MM.1S (cell line): ENCODE results near the gene VGF.
"Not testable (repeated sequence)": the region's sequence is repeated elsewhere in the genome, so short reads cannot be mapped to it uniquely, and the experiment has no call there.

ENCODE experiments used
- DNase-seq: peaks from one replicate; pipeline ENCODE4 v3.0.0-alpha.2; 2015
- H2AFZ ChIP-seq: fragments of 300-600 bp; sonication (generic); 2 replicates; pipeline ENCODE4 v1.6.0; 2016; ENCODE audit warnings: antibody characterized with exemption, low read length
- H3F3A ChIP-seq: fragments of 300-600 bp; sonication (generic); 2 replicates; pipeline ENCODE4 v1.6.1; 2016; ENCODE audit warnings: mild to moderate bottlenecking, antibody characterized with exemption, low read length, moderate library complexity, mixed read lengths; ENCODE audit not compliant: insufficient read depth
- H3K27ac ChIP-seq: fragments of 300-600 bp; sonication (generic); 2 replicates; pipeline ENCODE4 v1.5.1; 2016; ENCODE audit warnings: mild to moderate bottlenecking, low read length
- H3K27me3 ChIP-seq: fragments of 300-600 bp; sonication (generic); replicated peaks from 2 replicates; pipeline ENCODE4 v1.6.0; 2016; ENCODE audit warnings: low read length; ENCODE audit not compliant: insufficient read depth
- H3K36me3 ChIP-seq: fragments of 300-600 bp; sonication (generic); replicated peaks from 2 replicates; pipeline ENCODE4 v1.6.1; 2016; ENCODE audit warnings: mild to moderate bottlenecking, low read length, mixed read lengths; ENCODE audit not compliant: insufficient read depth
- H3K4me1 ChIP-seq: fragments of 300-600 bp; sonication (generic); 2 replicates; pipeline ENCODE4 v1.6.1; 2016; ENCODE audit warnings: low read length, mixed read lengths
- H3K4me2 ChIP-seq: fragments of 300-600 bp; sonication (generic); 2 replicates; pipeline ENCODE4 v1.6.0; 2016; ENCODE audit warnings: low read depth, low read length
- H3K4me3 ChIP-seq: fragments of 300-600 bp; sonication (generic); 2 replicates; pipeline ENCODE4 v1.5.1; 2016; ENCODE audit warnings: low read length, mixed read lengths
- H3K79me2 ChIP-seq: fragments of 300-600 bp; sonication (generic); 2 replicates; pipeline ENCODE4 v1.6.1; 2016; ENCODE audit warnings: mixed run types, low read length, mixed read lengths
- H3K9ac ChIP-seq: fragments of 300-600 bp; sonication (generic); 2 replicates; pipeline ENCODE4 v1.6.1; 2016; ENCODE audit warnings: low read length, mixed read lengths
- H3K9me2 ChIP-seq: fragments of 300-600 bp; sonication (generic); replicated peaks from 2 replicates; pipeline ENCODE4 v1.6.1; 2016; ENCODE audit warnings: mild to moderate bottlenecking, low read length, mixed read lengths; ENCODE audit not compliant: insufficient read depth
- H3K9me3 ChIP-seq: fragments of 300-600 bp; sonication (generic); replicated peaks from 2 replicates; pipeline ENCODE4 v1.6.1; 2016; ENCODE audit warnings: mild to moderate bottlenecking, low read length, mixed read lengths; ENCODE audit not compliant: insufficient read depth
- H4K20me1 ChIP-seq: fragments of 300-600 bp; sonication (generic); 2 replicates; pipeline ENCODE4 v1.6.1; 2016; ENCODE audit warnings: mild to moderate bottlenecking, low read length, moderate library complexity, mixed read lengths; ENCODE audit not compliant: insufficient read depth
- EZH2 ChIP-seq: fragments of 300-600 bp; sonication (generic); optimal IDR thresholded peaks from 2 replicates; pipeline ENCODE3; 2017; ENCODE audit warnings: low read depth, mild to moderate bottlenecking, antibody characterized with exemption, low read length, mixed read lengths
- EZH2phosphoT487 ChIP-seq: fragments of 300-600 bp; sonication (generic); IDR thresholded peaks from 2 replicates; pipeline ENCODE4 v1.6.1; 2018; ENCODE audit warnings: antibody characterized with exemption, low read length
- TF ChIP-seq, protein P1 (sequence below): fragments of 300-600 bp; sonication (generic); IDR thresholded peaks from 2 replicates; pipeline ENCODE4 v1.5.1; 2016; ENCODE audit warnings: antibody characterized with exemption, low read length, mixed read lengths

VGF gene

GRCh38 chr7:101206665-101207042 lies 41.3 kb upstream of the VGF start:
- no peak overlapping the region for H3K4me2 ChIP-seq
- H3K27me3 ChIP-seq = peaks cover 19% of the 10 kb centered on the region
- DNase-seq = no peak
- no peaks in the 10 kb centered on the region for H3K79me2 ChIP-seq
- H3K4me1 ChIP-seq = no peaks in the 10 kb centered on the region
- H4K20me1 ChIP-seq = no peaks in the 10 kb centered on the region
- no peak overlapping the region for H3K4me3 ChIP-seq
- no peaks in the 10 kb centered on the region for H3K9me3 ChIP-seq
- no peak for TF ChIP-seq EZH2phosphoT487
- TF ChIP-seq, protein P1, sequence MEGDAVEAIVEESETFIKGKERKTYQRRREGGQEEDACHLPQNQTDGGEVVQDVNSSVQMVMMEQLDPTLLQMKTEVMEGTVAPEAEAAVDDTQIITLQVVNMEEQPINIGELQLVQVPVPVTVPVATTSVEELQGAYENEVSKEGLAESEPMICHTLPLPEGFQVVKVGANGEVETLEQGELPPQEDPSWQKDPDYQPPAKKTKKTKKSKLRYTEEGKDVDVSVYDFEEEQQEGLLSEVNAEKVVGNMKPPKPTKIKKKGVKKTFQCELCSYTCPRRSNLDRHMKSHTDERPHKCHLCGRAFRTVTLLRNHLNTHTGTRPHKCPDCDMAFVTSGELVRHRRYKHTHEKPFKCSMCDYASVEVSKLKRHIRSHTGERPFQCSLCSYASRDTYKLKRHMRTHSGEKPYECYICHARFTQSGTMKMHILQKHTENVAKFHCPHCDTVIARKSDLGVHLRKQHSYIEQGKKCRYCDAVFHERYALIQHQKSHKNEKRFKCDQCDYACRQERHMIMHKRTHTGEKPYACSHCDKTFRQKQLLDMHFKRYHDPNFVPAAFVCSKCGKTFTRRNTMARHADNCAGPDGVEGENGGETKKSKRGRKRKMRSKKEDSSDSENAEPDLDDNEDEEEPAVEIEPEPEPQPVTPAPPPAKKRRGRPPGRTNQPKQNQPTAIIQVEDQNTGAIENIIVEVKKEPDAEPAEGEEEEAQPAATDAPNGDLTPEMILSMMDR = no peak
- TF ChIP-seq EZH2 = no peak
- H2AFZ ChIP-seq = no peak overlapping the region
- no peaks in the 10 kb centered on the region for H3K9me2 ChIP-seq
- no peaks in the 10 kb centered on the region for H3K36me3 ChIP-seq
- H3F3A ChIP-seq = no peaks in the 10 kb centered on the region
- no peak overlapping the region for H3K27ac ChIP-seq
- no peak overlapping the region for H3K9ac ChIP-seq

DNA sequence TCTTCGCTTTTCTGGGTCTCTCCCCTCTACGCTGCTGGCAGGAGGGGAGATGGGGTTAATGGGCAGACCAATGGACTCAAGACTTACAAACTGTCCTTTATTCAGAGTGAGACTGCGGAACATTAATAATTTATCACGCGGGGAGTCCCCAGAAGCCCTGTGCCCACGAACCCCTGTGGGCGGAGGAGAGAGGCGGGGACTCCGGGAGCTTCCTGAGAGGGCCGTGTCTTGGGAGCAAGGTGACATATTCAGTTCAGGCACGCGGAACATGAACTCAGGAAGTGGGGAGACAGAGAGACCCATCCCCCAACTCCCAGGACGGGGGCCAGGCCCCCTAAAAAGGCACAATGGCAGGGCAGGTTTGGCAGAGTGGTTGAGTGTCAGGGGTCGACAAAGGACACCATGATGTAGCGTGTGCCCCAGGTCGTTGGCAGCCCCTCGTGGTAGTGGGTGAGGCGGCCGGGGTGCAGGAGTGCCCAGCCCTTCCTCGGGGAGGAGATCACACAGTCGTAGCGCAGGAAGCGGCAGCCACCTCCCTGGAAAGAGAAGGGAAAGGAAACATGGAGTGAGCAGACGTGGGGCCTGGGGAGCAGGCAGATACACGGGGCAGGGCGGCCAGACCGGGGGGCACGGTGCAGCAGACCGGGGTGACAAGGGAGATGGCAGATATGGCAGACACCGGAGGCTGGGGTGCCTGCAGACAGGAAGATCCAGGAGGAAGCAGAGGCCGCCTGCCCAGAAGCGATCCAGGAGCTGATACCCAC lies 40.7 kb upstream of the VGF start:
- Histone ChIP-seq H3K4me1 (no peaks in the 10 kb centered on the region), H3K27ac (no peak overlapping the region), H3K36me3 (no peaks in the 10 kb centered on the region), H3K79me2 (no peaks in the 10 kb centered on the region), H3K9me3 (no peaks in the 10 kb centered on the region), H2AFZ (no peak overlapping the region), H3F3A (no peaks in the 10 kb centered on the region), H3K4me2 (no peak overlapping the region), H3K9ac (no peak overlapping the region), H3K9me2 (no peaks in the 10 kb centered on the region), H4K20me1 (no peaks in the 10 kb centered on the region), H3K4me3 (no peak overlapping the region), H3K27me3 (peaks cover 25% of the 10 kb centered on the region)
- no peak for TF ChIP-seq EZH2phosphoT487
- TF ChIP-seq, protein P1 = no peak
- TF ChIP-seq EZH2 = no peak
- no peak for DNase-seq

GRCh38 chr7:101203740-101204738 lies 38.7 kb upstream of the VGF start:
- H3K4me3 ChIP-seq, H3K27ac ChIP-seq, H3K36me3 ChIP-seq, DNase-seq, H3K9me2 ChIP-seq, H3K9ac ChIP-seq, H4K20me1 ChIP-seq, H3K79me2 ChIP-seq, H3F3A ChIP-seq, H3K9me3 ChIP-seq, H3K4me1 ChIP-seq: not testable (repeated sequence)
- Histone ChIP-seq H2AFZ (0 out of 2 replicates have a peak overlapping the region, but pooled peaks have one; percentile 3), H3K4me2 (peak overlapping the region; percentile 6; the same call in 1 of the 2 replicates), H3K27me3 (peaks cover 40% of the 10 kb centered on the region)
